ENCODE results near the gene TRIM8. TPM values are rescaled to one million over a fixed set of nuclear protein-coding genes. Genes with fewer than 3 reads are reported as not detected.

TRIM8 gene
- total and polyA plus RNA-seq, 2 experiments from 2014 or later = 59.8 to 130 TPM

DNA sequence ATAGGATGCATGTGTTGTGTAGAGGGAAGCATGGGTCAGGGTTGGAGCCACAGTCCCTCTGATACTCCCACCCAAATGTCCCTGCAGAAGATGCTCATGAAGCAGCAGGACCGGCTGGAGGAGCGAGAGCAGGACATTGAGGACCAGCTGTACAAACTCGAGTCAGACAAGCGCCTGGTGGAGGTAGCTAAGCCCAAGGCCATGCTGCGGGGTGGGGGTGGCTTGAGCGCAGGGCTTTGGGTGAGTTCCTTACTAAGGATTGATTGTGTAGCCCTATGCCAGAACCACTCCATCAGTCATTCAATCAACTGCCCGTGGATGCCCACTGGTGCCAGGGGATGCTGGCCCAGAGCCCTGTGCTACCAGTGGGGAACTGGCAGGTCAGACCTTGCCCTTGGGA is 10.3 kb downstream of the TRIM8 start:
- TF ChIP-seq, protein P1, sequence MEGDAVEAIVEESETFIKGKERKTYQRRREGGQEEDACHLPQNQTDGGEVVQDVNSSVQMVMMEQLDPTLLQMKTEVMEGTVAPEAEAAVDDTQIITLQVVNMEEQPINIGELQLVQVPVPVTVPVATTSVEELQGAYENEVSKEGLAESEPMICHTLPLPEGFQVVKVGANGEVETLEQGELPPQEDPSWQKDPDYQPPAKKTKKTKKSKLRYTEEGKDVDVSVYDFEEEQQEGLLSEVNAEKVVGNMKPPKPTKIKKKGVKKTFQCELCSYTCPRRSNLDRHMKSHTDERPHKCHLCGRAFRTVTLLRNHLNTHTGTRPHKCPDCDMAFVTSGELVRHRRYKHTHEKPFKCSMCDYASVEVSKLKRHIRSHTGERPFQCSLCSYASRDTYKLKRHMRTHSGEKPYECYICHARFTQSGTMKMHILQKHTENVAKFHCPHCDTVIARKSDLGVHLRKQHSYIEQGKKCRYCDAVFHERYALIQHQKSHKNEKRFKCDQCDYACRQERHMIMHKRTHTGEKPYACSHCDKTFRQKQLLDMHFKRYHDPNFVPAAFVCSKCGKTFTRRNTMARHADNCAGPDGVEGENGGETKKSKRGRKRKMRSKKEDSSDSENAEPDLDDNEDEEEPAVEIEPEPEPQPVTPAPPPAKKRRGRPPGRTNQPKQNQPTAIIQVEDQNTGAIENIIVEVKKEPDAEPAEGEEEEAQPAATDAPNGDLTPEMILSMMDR (IDR thresholded peaks at IDR 0.05; ENCODE audit: low read depth, low read length) = no peak
- H3K4me3 ChIP-seq = no peak overlapping the region
- H3K27ac ChIP-seq = no peak overlapping the region
- H3K36me3 ChIP-seq = peaks cover 40% of the 10 kb centered on the region
- peaks cover 9% of the 10 kb centered on the region for H3K4me1 ChIP-seq (ENCODE audit: low read depth)
- DNase-seq (ENCODE audit: low read depth in 1 of 2, low spot score in 1 of 2) = no peak
- no peaks in the 10 kb centered on the region for H3K27me3 ChIP-seq
- H3K9me3 ChIP-seq (ENCODE audit: low read depth) = no peaks in the 10 kb centered on the region

DNA sequence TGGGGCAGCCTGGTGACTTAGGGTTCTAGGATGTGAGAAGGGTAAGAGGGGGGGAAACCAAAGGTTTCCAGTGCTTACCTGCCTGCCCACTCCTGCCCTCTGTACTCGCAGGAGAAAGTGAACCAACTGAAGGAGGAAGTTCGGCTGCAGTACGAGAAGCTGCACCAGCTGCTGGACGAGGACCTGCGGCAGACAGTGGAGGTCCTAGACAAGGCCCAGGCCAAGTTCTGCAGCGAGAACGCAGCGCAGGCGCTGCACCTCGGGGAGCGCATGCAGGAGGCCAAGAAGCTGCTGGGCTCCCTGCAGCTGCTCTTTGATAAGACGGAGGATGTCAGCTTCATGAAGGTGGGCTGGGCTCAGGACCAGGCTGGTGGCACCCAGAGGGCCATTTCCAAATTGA is 10.7 kb downstream of the TRIM8 start:
- Histone ChIP-seq H3K36me3 (peaks cover 40% of the 10 kb centered on the region), H3K27me3 (no peaks in the 10 kb centered on the region), H3K4me3 (no peak overlapping the region), H3K27ac (no peak overlapping the region), H3K4me1 (ENCODE audit: low read depth) (peaks cover 5% of the 10 kb centered on the region), H3K9me3 (ENCODE audit: low read depth) (no peaks in the 10 kb centered on the region)
- no peak for DNase-seq (ENCODE audit: low read depth in 1 of 2, low spot score in 1 of 2)
- TF ChIP-seq, protein P1 (IDR thresholded peaks at IDR 0.05; ENCODE audit: low read depth, low read length) = no peak

DNA sequence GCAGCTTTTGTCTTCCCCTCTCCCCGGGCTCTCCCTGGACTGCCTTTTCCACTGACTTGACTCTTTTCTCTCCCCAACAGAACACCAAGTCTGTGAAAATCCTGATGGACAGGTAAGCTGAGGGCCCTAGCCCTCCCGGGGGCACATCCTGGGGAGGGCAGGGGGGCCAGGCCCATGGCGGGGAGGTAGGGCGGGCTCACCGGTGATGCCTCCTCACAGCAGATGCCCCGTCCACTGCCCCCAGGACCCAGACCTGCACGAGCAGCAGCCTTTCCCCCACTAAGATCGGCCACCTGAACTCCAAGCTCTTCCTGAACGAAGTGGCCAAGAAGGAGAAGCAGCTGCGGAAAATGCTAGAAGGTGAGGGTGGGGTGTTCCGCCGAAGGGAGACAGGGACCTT is 11.7 kb downstream of the TRIM8 start:
- H3K4me3 ChIP-seq = no peak overlapping the region
- no peak for DNase-seq (ENCODE audit: low read depth in 1 of 2, low spot score in 1 of 2)
- peak overlapping the region; percentile 17 for H3K27ac ChIP-seq
- no peaks in the 10 kb centered on the region for H3K4me1 ChIP-seq (ENCODE audit: low read depth)
- H3K36me3 ChIP-seq = peaks cover 40% of the 10 kb centered on the region
- no peaks in the 10 kb centered on the region for H3K9me3 ChIP-seq (ENCODE audit: low read depth)
- no peaks in the 10 kb centered on the region for H3K27me3 ChIP-seq
- TF ChIP-seq, protein P1 (IDR thresholded peaks at IDR 0.05; ENCODE audit: low read depth, low read length) = no peak

DNA sequence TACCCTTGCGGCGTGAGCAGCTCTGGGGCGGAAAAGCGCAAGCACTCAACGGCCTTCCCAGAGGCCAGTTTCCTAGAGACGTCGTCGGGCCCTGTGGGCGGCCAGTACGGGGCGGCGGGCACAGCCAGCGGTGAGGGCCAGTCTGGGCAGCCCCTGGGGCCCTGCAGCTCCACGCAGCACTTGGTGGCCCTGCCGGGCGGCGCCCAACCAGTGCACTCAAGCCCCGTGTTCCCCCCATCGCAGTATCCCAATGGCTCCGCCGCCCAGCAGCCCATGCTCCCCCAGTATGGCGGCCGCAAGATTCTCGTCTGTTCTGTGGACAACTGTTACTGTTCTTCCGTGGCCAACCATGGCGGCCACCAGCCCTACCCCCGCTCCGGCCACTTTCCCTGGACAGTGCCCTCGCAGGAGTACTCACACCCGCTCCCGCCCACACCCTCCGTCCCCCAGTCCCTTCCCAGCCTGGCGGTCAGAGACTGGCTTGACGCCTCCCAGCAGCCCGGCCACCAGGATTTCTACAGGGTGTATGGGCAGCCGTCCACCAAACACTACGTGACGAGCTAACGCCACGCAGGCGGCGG is 12.6 kb downstream of the TRIM8 start:
- peaks cover 40% of the 10 kb centered on the region for H3K36me3 ChIP-seq

DNA sequence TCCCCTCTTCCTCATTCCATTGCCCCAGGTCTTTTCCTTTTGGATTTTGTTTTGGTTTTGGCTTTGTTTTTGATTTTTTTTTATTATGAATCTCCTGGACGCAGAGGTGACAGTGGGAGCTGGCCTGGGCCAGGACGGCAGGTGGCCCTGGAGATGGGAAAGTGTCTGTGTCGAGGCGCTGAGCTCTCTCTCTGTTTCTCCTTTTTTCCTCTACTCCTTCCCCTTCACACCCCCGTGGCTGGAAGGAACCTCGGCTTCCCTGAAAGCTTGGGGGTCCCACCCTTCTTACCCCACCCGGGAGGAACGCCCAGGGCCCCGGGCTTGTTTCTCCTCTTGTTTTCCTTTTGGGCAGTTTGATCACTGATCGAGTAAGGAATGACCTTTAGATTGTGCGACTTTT is 13.2 kb downstream of the TRIM8 start:
- H3K27me3 ChIP-seq = no peaks in the 10 kb centered on the region
- H3K27ac ChIP-seq = peak overlapping the region; percentile 48
- H3K36me3 ChIP-seq = peaks cover 40% of the 10 kb centered on the region
- DNase-seq (ENCODE audit: low read depth in 1 of 2, low spot score in 1 of 2) = no peak
- no peaks in the 10 kb centered on the region for H3K9me3 ChIP-seq (ENCODE audit: low read depth)
- H3K4me1 ChIP-seq (ENCODE audit: low read depth) = peaks cover 3% of the 10 kb centered on the region
- H3K4me3 ChIP-seq = no peak overlapping the region
- TF ChIP-seq, protein P1 (IDR thresholded peaks at IDR 0.05; ENCODE audit: low read depth, low read length) = no peak

More for the DNA sequence above, 12.6 kb downstream of the TRIM8 start:
- DNase-seq (ENCODE audit: low read depth in 1 of 2, low spot score in 1 of 2) = no peak
- TF ChIP-seq, protein P1 (IDR thresholded peaks at IDR 0.05; ENCODE audit: low read depth, low read length) = no peak
- Histone ChIP-seq H3K27ac (peak overlapping the region; percentile 48), H3K27me3 (no peaks in the 10 kb centered on the region), H3K9me3 (ENCODE audit: low read depth) (no peaks in the 10 kb centered on the region), H3K4me1 (ENCODE audit: low read depth) (peaks cover 3% of the 10 kb centered on the region), H3K4me3 (no peak overlapping the region)
